Keratinocyte (primary cell): ENCODE data around the gene LHX3. TPM values are rescaled to one million over a fixed set of nuclear protein-coding genes. Genes with fewer than 3 reads are reported as not detected.

Experiments
- DNase-seq: peaks from one replicate; pipeline ENCODE4 v3.0.0-alpha.2; 2011; ENCODE audit warnings: low read depth, missing footprints, low spot score
- FAIRE-seq: peaks from 2 replicates; lab custom pipeline; 2011; peaks lifted over from hg19 to GRCh38; lab: Jason Lieb, UNC
- H2AFZ ChIP-seq: 2 replicates; pipeline ENCODE4 v1.6.0; 2012; ENCODE audit warnings: low read length, control low read depth, inconsistent platforms; ENCODE audit not compliant: control insufficient read depth
- H3K27ac ChIP-seq: 2 replicates; pipeline ENCODE4 v1.5.1; 2011; ENCODE audit warnings: low read length; ENCODE audit not compliant: control insufficient read depth, insufficient read depth
- H3K27me3 ChIP-seq: 3 replicates; pipeline ENCODE4 v1.6.0; 2011; ENCODE audit warnings: low read length; ENCODE audit not compliant: control insufficient read depth, insufficient read depth; ENCODE audit errors: extremely low read depth
- H3K36me3 ChIP-seq, 2 experiments: 2 replicates in 1 of 2; 3 replicates in 1 of 2; pipeline ENCODE4 v1.5.1; 2011; ENCODE audit warnings: low read length in 2 of 2, mild to moderate bottlenecking in 1 of 2; ENCODE audit not compliant: control insufficient read depth in 2 of 2, insufficient read depth in 2 of 2; ENCODE audit errors: extremely low read depth in 1 of 2
- H3K4me1 ChIP-seq: 3 replicates; pipeline ENCODE4 v1.5.1; 2011; ENCODE audit warnings: low read length; ENCODE audit not compliant: control insufficient read depth, insufficient read depth; ENCODE audit errors: extremely low read depth
- H3K4me2 ChIP-seq: 3 replicates; pipeline ENCODE4 v1.6.0; 2011; ENCODE audit warnings: low read depth, low read length; ENCODE audit not compliant: control insufficient read depth, insufficient read depth; ENCODE audit errors: extremely low read depth
- H3K4me3 ChIP-seq, 3 experiments: fragments of 200-600 bp in 1 of 3; sonication (generic) in 1 of 3; 2 replicates in 2 of 3; 3 replicates in 1 of 3; pipeline ENCODE4 v1.5.1; 2011 to 2016; ENCODE audit warnings: low read length in 3 of 3, mild to moderate bottlenecking in 3 of 3, control low read depth in 2 of 3, inconsistent platforms in 1 of 3, low read depth in 1 of 3, mixed read lengths in 1 of 3, mixed run types in 1 of 3, moderate library complexity in 1 of 3; ENCODE audit not compliant: control insufficient read depth in 2 of 3, insufficient read depth in 2 of 3; ENCODE audit errors: extremely low read depth in 1 of 3
- H3K79me2 ChIP-seq: 2 replicates; pipeline ENCODE4 v1.6.0; 2012; ENCODE audit warnings: low read length; ENCODE audit not compliant: control insufficient read depth, insufficient read depth
- H3K9ac ChIP-seq: 3 replicates; pipeline ENCODE4 v1.6.0; 2011; ENCODE audit warnings: low read length; ENCODE audit not compliant: control insufficient read depth, insufficient read depth; ENCODE audit errors: extremely low read depth
- H3K9me1 ChIP-seq: 3 replicates; pipeline ENCODE4 v1.6.0; 2011; ENCODE audit warnings: low read length; ENCODE audit not compliant: control insufficient read depth, insufficient read depth; ENCODE audit errors: extremely low read depth
- H3K9me3 ChIP-seq: 2 replicates; pipeline ENCODE4 v1.5.1; 2012; ENCODE audit warnings: low read depth, low read length; ENCODE audit not compliant: control insufficient read depth
- H4K20me1 ChIP-seq: 3 replicates; pipeline ENCODE4 v1.6.0; 2011; ENCODE audit warnings: low read length; ENCODE audit not compliant: control insufficient read depth, insufficient read depth; ENCODE audit errors: extremely low read depth
- CTCF ChIP-seq, 3 experiments: IDR thresholded peaks in 1 of 3; conservative IDR thresholded peaks in 1 of 3; optimal IDR thresholded peaks in 1 of 3; 2 replicates in 2 of 3; 3 replicates in 1 of 3; pipeline versions ENCODE3 to v1.5.1; 2011; ENCODE audit warnings: low read length in 3 of 3, mild to moderate bottlenecking in 3 of 3, moderate library complexity in 2 of 3, control low read depth in 1 of 3, inconsistent platforms in 1 of 3; ENCODE audit not compliant: insufficient read depth in 2 of 3; ENCODE audit errors: extremely low read depth in 1 of 3
- EZH2 ChIP-seq: IDR thresholded peaks from one replicate; pipeline ENCODE4 v1.6.1; 2012; ENCODE audit warnings: inconsistent platforms, mild to moderate bottlenecking, low read length, moderate library complexity
- dilution Hi-C: fragments of 300-500 bp; cut with MboI; formaldehyde crosslinking; loops from one replicate; pipeline ENCODE4 v1.7.0; 2020; ENCODE audit warnings: low sequenced_read_pairs; ENCODE audit not compliant: extremely low pct_ligation_motif_present
- polyA plus RNA-seq, 5 experiments: library from polyadenylated mRNA; depleted of rRNA in 3 of 5; stranded (reverse) in 3 of 5; stranded (forward) in 1 of 5; unstranded in 1 of 5; fragments of >200 nt; gene quantifications; 1 replicate in 1 of 5; 2 replicates in 3 of 5; 3 replicates in 1 of 5; pipeline versions ENCODE4 v1.2.1 to v1.2.3, GENCODE V29; 2011 to 2012; ENCODE audit warnings: missing spikeins in 2 of 5, low read depth in 1 of 5, low replicate concordance in 1 of 5

The LHX3 gene
- polyA plus RNA-seq, 1 donor (not counting 4 experiments of a cell fraction or from before 2014, with no cell fraction given) = not detected

DNA sequence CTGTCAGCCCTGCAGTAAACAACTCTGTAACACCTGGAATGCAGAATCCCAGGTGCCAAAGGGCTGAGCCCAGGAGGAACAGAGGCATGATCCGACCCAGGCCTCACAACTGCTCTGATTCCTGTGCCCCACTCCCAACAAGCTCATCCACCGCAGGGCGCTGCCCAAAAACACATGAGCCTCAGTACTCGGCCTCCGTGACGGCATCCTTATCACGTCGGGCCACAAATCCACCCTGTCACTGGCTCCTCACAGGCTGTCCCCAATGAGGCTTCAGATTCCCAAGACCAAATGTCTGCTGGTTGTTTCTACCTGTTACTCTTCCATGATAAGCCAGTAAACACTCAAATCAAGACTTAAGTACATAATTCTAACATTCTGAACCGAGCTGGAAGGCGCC is 25.4 kb upstream of the LHX3 start:
- H3K27me3 ChIP-seq = no peaks in the 10 kb centered on the region
- H2AFZ ChIP-seq = no peak overlapping the region
- H3K9ac ChIP-seq = no peak overlapping the region
- H3K27ac ChIP-seq = no peak overlapping the region
- TF ChIP-seq EZH2 (no peak), CTCF (optimal IDR thresholded peaks at IDR 0.05 in 1 of 3, IDR thresholded peaks at IDR 0.05 in 1 of 3, conservative IDR thresholded peaks at IDR 0.05 in 1 of 3; ENCODE audit: extremely low read depth in 1 of 3, insufficient read depth in 2 of 3, low read length in 3 of 3) (no peak)
- no peak overlapping the region for H3K4me2 ChIP-seq
- H3K36me3 ChIP-seq = peaks cover 3 to 7% of the 10 kb centered on the region in 2 experiments
- peaks cover 32% of the 10 kb centered on the region for H3K4me1 ChIP-seq
- H4K20me1 ChIP-seq = peaks cover 22% of the 10 kb centered on the region
- H3K9me1 ChIP-seq = peaks cover 8% of the 10 kb centered on the region
- DNase-seq = no peak
- dilution Hi-C loops = no loop called here
- peaks cover 3% of the 10 kb centered on the region for H3K79me2 ChIP-seq
- no peak for FAIRE-seq
- H3K4me3 ChIP-seq = no peak overlapping the region
- H3K9me3 ChIP-seq = no peaks in the 10 kb centered on the region

- no peak overlapping the region for H3K27ac ChIP-seq
- TF ChIP-seq CTCF (optimal IDR thresholded peaks at IDR 0.05 in 1 of 3, IDR thresholded peaks at IDR 0.05 in 1 of 3, conservative IDR thresholded peaks at IDR 0.05 in 1 of 3; ENCODE audit: extremely low read depth in 1 of 3, insufficient read depth in 2 of 3, low read length in 3 of 3) (no peak), EZH2 (no peak)
- dilution Hi-C loops = no loop called here
- H2AFZ ChIP-seq = no peak overlapping the region
- no peak overlapping the region for H3K4me3 ChIP-seq
- H3K27me3 ChIP-seq = no peaks in the 10 kb centered on the region
- no peak for DNase-seq
- peaks cover 26% of the 10 kb centered on the region for H4K20me1 ChIP-seq
- H3K9ac ChIP-seq = no peak overlapping the region
- no peaks in the 10 kb centered on the region for H3K9me3 ChIP-seq
- peaks cover 3% of the 10 kb centered on the region for H3K79me2 ChIP-seq
- H3K4me1 ChIP-seq = peaks cover 32% of the 10 kb centered on the region
- no peak overlapping the region for H3K4me2 ChIP-seq
- H3K36me3 ChIP-seq = peaks cover 3 to 6% of the 10 kb centered on the region in 2 experiments
- FAIRE-seq = no peak
- H3K9me1 ChIP-seq = peaks cover 8% of the 10 kb centered on the region
Measured at GRCh38 chr9:136229096-136230065, 24.5 kb upstream of the LHX3 start.
